GM21717 (cell line): Measurements from ENCODE around the gene DENND11.

ENCODE experiments used
- ATAC-seq: cut with Tn5 transposase; IDR thresholded peaks from one replicate; pipeline ENCODE4 v1.9.1; 2021; ENCODE audit warnings: mild to moderate bottlenecking, moderate library complexity; ENCODE audit not compliant: unreplicated experiment

DENND11 gene

DNA sequence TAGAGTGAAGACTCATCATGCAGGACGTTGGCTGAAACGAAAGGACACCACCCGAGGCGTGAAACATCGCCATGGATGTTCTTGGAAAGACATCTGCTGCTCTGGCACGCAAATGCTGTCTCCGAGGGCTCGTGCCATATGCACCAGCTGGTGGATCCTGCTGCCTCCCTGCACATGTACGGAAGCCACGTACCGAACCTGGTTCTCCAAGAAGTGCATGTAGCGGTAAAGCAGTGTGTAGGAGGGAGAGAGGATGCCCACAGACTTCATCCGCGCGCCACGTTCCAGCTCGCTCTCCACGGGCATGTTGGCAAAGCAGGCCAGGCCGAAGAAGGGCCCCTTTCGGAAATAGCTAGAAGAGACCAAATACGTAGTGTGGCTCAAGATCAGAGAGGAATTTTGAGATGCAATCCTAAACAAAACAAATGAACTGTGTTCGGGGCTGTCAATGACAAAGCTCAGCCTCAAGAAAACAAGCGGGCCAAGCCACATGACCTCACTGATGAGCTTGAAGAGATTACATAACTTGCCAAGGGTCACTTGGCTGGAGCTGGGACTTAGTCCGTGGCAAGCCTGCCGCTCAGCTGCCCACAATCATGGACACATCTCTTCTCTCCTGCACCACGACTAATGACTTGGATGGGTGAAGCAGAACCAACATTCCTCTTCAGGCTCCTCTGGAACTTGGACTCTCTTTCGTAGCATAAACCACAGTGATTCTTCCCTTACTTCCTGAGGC is 16.5 kb downstream of the DENND11 start:
- no peak for ATAC-seq

DNA sequence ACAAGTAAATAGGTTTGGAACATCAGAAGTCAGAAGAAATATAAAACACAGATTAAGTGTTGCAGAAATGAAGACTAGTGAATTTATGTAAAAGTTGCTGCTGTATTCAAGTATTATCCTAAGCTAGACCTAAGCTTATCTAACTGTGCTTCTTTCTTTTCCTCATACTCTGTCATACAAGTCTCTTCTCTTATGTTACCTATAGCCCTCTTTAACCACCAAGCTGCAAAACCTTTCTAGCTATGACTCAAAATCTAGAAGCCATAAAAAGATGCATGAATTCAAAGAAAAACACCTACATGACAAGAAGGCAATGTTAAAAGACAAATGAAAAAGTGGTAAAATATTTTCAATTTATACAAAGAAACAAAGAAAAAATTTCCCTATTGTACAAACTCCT is 23.0 kb downstream of the DENND11 start:
- no peak for ATAC-seq

DNA sequence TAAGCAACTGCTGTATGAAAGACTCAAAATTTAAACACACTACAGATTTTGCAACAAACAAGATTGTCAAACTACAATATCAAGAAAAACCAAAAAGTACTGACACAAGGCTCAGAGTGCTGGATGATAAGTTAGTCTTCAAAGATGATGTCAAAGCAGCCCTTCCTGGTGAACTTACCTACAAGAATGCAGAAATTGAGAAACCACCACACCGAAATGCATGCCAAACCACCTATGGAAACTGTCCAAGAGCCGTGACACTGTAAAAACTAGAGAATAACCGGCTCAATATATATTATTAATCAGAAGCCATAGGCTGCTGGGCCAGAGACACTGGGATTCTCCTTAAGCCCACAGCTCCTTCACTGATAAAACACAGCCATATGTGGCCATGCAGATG is 25.3 kb downstream of the DENND11 start:
- ATAC-seq = no peak

DNA sequence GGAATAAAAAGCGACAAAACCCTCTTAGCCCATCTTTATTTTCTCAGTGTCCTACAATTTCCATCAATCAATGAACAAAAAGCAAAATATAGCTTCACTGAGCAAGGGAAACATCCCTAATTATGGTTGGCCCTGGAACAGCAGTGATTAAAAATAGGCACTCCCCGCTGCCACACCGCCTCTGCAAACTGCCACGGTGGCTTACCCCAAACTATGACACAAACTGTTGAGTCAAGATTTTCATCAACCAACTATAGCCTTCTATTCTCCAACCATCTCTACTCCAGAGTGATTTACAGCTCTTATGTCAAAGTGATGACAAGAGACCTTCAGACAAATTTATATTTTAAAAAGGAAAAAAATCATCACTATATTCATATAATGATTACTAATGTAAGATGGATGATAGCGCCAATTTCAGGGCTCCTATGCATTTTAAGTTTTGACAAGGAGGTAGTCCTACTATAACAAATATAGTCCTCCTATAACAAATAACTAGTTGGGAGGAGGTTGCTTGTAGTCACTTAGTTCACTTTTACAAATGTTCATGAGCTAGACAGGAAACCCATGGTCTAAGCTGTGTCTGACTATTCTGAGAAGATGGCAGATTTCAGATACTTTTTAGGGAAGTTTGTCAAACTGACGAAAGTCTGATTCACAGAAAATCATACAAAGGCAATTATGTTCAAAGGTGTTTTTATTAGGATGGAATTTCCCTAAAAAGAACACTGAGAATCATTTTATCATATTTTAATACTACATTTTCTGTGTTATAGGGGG is 26.3 kb downstream of the DENND11 start:
- no peak for ATAC-seq

DNA sequence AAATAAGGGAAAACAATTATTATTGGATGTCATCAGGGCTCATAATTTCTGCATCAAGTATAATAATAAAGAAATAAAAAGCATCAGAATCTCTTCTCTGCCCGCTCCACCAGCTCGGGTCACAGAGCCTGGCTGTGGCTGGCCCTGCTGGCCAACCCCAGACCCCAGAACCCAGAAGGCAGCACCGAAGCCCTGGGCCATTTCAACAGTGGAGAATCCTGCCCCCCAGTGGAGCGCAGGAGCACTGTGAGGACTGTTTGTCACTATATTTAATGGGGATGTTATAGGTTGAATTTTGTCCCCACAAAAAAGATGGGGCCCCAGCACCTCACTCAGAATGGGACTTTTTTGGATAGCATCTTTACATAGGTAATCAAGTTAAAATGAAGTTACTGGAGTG is 27.3 kb downstream of the DENND11 start:
- ATAC-seq = no peak

DNA sequence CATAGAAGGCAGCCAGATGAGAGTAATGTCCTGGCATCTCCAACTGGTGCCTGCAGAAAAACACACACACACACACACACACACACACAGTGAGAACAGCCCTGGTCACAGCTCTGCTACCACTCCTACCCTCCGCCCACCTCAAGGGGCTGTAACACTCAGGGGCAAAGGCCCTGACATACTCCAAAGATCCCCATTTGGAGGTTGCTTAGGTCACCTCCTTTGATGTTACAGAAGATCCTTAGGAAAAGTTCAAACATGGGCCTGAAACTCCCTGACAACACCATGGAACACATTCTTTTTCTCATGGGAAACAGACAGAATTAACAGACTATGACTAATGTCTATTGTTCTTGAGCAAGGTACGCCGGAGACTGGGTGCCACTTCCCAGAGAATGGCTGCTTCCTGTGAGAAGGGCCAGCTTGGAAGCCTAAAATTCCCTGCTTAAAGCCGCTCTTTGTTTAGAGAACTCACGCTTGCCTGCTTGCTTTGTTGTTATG is 27.7 kb downstream of the DENND11 start:
- ATAC-seq = no peak

DNA sequence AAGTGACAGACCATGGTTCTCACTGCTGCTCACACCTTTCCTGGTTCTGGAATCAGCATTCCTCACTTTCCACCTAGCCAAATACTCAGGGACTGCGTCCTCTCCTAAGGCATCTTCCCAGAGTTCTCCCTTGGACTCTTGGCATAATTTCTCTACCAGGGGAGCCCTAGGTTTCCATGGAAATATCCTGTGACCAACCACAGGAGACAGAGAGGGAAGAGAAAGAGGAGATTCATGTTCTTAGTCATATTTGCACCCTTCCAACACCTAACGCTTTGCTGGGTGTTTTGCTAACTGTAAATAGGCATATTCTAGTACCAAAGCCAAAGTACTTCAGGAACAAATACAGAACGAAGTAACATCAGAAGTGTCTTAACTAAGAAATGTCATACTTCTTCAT is 28.6 kb downstream of the DENND11 start:
- ATAC-seq = no peak

DNA sequence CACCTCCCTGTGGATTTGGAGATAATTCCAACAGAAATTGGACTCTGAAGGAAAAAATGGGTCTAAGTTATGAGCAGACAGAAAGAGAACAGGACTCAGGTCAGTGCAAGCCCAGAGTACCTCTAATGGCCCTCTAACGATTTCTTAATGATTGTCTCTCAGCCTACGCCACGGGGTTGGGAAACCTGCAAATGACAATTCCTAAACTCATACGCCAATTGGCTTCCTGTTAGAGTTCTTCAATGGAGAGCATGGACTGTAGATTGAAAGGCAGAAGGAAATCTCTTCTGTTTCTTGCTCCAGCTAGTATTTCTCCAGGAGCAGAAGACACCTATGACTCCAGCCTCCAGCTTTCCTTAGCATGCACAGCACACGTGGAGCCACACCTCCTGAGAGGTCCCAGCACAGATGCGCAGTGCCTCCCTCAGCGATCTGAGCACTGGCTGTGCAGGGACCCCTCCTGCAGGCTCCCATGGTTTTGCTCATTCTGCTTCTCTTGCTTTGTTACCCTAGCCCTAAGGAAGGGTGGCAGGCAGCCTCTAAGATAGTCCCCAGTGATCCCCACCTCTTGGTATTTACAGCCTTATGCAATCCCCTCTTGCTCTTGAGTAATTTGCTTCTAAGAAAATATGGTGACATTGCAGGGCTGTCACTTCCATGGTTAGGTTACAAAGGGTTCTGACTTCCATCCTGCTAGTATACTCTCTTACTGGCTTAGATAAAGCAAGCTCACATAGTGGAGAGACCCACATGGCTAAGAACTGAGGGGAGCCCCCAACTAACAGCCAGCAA is 30.1 kb downstream of the DENND11 start:
- ATAC-seq = no peak

DNA sequence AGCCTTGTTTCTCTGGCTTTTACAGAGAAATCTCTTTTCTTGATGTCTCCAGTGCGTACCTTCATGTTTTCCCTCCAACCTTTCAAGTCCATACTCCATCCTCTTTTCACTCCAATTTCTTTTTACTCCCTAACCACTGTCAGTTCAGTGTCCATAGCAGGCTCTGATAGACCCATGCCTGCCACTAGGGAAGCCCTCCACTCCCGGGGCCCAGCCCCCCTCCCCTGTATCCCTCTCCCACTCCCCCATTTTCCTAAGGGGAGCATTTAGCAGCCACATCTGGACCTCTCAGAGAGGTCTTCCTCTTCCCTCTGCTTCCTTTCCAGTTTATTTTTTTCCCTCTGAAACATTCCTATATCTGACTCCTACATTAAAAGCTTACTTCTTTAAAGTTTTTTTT is 33.1 kb downstream of the DENND11 start:
- no peak for ATAC-seq

DNA sequence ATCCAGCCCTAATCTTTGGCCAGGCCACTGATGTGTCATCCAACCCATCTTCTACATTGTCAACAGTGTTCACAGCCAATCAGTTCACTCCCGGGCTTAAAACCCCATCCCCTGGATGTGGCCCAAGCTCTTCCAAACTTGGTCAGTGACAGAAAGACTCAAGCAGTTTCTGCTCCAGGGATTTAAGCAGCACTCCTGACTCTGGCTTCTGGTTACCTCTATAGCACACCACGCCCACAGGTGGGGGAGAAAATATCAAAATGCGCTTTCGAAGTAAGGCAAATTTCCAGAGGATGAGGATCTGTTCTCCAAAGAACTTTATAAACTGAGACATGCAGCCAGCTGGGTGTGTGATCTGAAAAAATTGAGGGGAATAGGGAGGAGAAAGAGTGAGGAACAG is 35.9 kb downstream of the DENND11 start:
- no peak for ATAC-seq

DNA sequence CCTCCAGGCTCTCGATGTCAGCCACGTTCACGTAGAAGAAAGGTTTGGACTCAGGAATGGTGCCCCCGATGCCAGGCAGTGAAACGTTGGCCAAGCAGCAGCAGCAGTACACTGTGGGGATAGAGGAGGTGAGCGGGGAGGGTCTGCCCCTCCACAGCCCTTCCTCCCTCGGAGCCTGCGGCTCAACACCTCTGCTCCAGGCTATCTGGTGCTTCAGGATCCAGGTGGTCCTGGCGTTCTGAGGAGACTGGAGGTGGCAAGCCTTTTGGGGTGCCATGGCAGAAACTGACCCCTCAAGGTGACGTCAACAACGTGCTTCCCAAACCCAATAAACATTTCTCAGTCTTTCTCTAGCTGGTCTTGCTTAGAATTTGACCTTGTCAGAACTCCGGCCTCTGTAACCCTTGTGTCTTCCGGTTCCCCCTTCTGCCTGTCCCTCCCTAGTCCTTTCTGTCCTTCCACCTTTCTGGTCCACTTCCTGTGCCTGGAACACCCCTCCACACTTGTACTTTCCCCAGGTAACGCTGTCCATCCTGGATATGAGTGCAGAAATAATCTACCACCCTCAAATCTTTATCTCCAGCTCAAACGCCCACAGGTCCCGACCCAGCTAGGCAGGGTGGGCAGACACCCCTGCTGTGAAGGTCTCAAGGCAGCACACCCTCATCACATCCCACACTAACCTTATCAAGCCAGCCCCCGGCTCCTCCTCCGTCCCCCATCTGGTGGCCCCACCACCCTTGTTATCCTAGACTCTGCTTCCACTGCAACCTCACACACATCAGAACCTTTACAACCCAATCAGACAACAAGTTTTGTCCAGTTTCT is 36.5 kb downstream of the DENND11 start:
- no peak for ATAC-seq

DNA sequence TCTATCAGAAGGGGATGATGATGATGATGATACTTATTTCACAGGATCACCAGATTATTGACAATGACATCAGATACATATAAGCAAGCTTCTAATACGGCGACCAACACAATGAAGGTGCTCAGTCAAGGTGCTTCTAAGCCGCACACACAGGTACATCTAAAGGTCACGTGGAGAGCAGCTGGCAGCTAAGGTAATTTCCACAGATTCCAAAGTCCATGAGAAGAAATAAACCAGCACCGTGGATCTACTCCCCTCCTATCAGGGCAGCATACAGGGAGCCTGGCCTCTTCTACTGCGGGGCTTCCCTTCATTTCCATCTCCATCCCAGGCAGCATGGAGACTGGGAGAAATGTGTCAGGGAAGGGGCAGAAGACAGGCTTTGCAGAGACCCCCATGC is 37.5 kb downstream of the DENND11 start:
- ATAC-seq = no peak

DNA sequence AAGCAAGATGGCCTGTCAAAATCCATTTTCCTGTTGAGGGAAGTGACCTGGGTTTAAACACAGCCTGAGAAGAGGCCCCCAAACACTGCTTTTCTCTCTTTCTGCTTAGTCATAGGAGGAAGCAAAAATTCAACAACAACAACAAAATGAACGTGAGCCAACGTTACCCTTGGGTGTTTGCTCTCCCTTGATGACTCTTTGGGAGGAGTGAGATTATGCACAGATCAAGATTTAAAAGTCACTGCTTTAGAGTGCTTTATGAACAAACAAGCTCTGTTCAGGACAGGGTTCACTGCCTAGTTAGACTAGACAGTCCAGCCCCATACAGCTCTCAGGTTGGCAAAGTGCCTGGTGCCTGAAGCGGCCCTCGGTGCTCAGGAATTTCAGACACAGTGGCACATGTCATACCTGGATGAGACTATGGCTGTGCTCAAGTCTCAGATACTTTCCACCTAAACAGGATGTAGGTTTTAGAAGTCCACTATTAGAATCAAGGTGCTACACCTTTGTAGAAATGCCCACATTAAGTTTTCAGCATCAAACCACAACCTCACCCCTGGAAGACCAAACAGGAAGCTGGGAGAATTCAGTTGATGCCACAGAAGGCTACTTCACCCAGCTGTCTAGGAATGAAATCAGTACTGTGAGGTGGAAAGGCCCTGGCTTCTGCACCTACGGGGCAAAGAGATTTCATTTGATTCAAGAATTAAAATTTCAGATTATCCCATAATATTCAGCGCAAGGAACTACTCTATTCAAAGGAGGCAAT is 38.7 kb downstream of the DENND11 start:
- no peak for ATAC-seq

DNA sequence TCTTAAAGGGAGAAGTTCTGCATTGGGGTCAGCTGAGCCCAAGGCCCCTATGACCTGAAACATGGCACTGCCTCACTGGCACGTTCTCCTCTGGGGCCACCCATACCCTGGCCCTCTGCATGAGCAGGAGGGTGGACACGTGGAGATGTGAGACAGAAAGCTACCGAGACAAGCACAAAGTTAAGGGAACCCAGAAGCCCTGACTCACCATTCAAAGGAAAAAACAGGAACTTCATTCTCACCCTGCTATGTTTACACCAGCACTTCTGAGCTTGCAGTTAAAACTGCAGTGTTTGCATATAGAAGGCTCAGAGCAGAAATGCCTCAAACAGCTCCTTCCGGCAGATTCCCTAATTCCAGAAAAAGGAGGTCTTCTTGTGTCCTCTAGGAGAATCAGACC is 41.7 kb downstream of the DENND11 start:
- ATAC-seq = no peak

DNA sequence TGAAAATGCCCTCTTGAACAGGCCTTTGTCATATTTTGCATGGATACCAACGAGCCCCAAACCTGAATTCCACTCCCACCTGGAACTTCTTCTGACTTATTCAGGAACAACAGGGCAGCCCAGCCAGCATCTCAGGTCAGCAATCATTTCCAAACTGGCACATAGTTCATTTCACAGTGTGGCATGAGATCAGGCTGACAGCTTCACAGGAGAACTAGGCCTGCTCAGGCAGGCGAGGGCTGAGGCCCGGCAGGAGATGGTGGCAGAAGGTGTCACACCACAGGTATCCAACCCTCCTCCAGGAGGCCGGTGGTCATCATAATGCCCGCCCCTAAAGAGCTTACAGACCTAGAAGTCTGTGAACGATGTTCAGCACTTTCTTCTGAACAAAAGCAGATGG is 42.5 kb downstream of the DENND11 start:
- ATAC-seq = no peak

DNA sequence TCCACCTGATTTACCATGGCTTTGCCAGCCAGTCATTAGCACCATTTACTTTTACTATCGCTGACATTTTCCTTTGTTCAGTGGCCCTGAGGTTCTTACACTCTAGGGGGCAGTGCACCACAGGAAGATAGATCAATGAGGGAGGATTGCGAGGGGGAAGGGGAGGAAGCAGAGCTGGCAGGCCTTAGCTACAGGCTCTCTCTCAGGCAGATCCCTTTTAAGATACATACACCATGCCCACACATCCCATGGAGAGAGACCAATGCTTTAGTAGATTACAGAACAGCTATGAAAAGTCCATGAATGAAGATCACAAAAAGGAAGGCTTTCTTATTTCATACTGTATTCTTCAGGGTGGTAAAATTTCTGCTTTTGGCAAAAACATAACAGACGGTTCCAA is 47.4 kb downstream of the DENND11 start:
- ATAC-seq = peak; percentile 81

DNA sequence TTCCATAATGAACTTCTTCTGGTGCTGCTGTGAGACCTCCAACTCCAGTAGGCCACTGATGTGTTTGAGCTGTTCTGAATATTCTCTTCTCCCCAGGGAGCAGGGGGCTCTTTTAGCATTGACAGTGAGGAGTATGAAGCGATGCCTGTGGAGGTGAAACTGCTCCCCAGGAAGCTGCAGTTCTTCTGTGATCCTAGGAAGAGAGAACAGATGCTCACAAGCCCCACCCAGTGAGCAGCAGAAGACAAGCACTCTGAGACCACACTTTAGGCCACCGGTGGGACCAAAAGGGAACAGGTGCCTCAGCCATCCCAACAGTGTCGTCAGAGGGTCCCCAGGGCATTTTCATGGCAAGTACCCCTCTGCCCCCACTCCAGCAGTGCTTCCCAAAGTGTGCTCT is 49.3 kb downstream of the DENND11 start:
- no peak for ATAC-seq
